Vagina (tissue), 2 donors: ENCODE data around the gene TRIM24.

ENCODE experiments used
- CTCF ChIP-seq, 3 experiments: fragments of 450-650 bp in 2 of 3; fragments of 200-600 bp in 1 of 3; sonication (generic) in 1 of 3; IDR thresholded peaks; one replicate each; pipeline ENCODE4 v1.5.1; 2017 to 2019; ENCODE audit warnings: antibody characterized with exemption in 3 of 3, mild to moderate bottlenecking in 2 of 3, moderate library complexity in 2 of 3
- POLR2A ChIP-seq, 2 donors: fragments of 450-650 bp; IDR thresholded peaks; one replicate each; pipeline ENCODE4 v1.6.1; 2017; ENCODE audit warnings: antibody characterized with exemption in 2 of 2, mild to moderate bottlenecking in 2 of 2, moderate library complexity in 2 of 2
- POLR2AphosphoS5 ChIP-seq, 2 donors: sonication (generic); formaldehyde crosslinking; IDR thresholded peaks; one replicate each; pipeline ENCODE4 v1.9.0; 2017; ENCODE audit warnings: antibody characterized with exemption in 2 of 2, mild to moderate bottlenecking in 2 of 2, low read depth in 1 of 2; ENCODE audit not compliant: insufficient read depth in 1 of 2

- TF ChIP-seq POLR2A (IDR thresholded peaks at IDR 0.05), result no peak
- TF ChIP-seq CTCF (IDR thresholded peaks at IDR 0.05), result no peak
- TF ChIP-seq POLR2AphosphoS5 (IDR thresholded peaks at IDR 0.05; ENCODE audit: insufficient read depth in 1 of 2, low read depth in 1 of 2), result no peak
These were observed 49.9 kb downstream of the TRIM24 start for GRCh38 chr7:138510003-138510402.
